OCI-LY3 (cell line): ENCODE data around the gene NARF.

Source experiments
- H2AFZ ChIP-seq: fragments of 200-600, 300-600 bp; shearing (Covaris generic); 2 replicates; pipeline ENCODE4 v1.6.0; 2014; ENCODE audit warnings: antibody characterized with exemption, low read depth, low read length
- H3K27ac ChIP-seq: fragments of 200-600, 300-600 bp; sonication (generic); 2 replicates; pipeline ENCODE4 v1.5.1; 2014; ENCODE audit warnings: mild to moderate bottlenecking, low read length, moderate library complexity, mixed read lengths
- H3K27me3 ChIP-seq: fragments of 200-600, 300-600 bp; sonication (generic); 2 replicates; pipeline ENCODE4 v1.6.1; 2014; ENCODE audit warnings: low read depth, low read length, mixed read lengths
- H3K36me3 ChIP-seq: fragments of 200-600, 300-600 bp; sonication (generic); replicated peaks from 2 replicates; pipeline ENCODE3; 2014; ENCODE audit warnings: low read depth, low read length, mixed read lengths
- H3K4me1 ChIP-seq: fragments of 300-600, 200-600 bp; sonication (generic); 2 replicates; pipeline ENCODE4 v1.6.1; 2014; ENCODE audit warnings: low read length, mixed read lengths
- H3K4me2 ChIP-seq: fragments of 200-600, 300-600 bp; sonication (generic); 2 replicates; pipeline ENCODE4 v1.6.1; 2014; ENCODE audit warnings: low read length, mixed read lengths
- H3K4me3 ChIP-seq: fragments of 300-600, 200-600 bp; sonication (generic); 2 replicates; pipeline ENCODE4 v1.5.1; 2014; ENCODE audit warnings: antibody characterized with exemption, mild to moderate bottlenecking, low read length, moderate library complexity
- H3K79me2 ChIP-seq: fragments of 300-600, 200-600 bp; shearing (Covaris generic); 2 replicates; pipeline ENCODE4 v1.6.1; 2014; ENCODE audit warnings: mild to moderate bottlenecking, low read length, mixed read lengths
- H3K9ac ChIP-seq: fragments of 300-600, 200-600 bp; shearing (Covaris generic); 2 replicates; pipeline ENCODE4 v1.6.0; 2014; ENCODE audit warnings: mild to moderate bottlenecking, low read length, moderate library complexity
- H3K9me3 ChIP-seq: fragments of 200-600, 300-600 bp; shearing (Covaris generic); 2 replicates; pipeline ENCODE4 v1.6.1; 2014; ENCODE audit warnings: low read length, mixed read lengths; ENCODE audit not compliant: insufficient read depth
- H4K20me1 ChIP-seq: fragments of 200-600, 300-600 bp; sonication (generic); 2 replicates; pipeline ENCODE4 v1.6.1; 2016; ENCODE audit warnings: low read length, mixed read lengths; ENCODE audit not compliant: insufficient read depth
- EZH2phosphoT487 ChIP-seq: fragments of 200-600 bp; shearing (Covaris generic); IDR thresholded peaks from 2 replicates; pipeline ENCODE4 v1.6.1; 2018; ENCODE audit warnings: antibody characterized with exemption, mixed run types, low read depth
- TF ChIP-seq, protein P1 (sequence below): fragments of 200-600, 300-600 bp; sonication (generic); IDR thresholded peaks from 2 replicates; pipeline ENCODE4 v1.5.1; 2014; ENCODE audit warnings: antibody characterized with exemption, low read length, low read depth

NARF gene

DNA sequence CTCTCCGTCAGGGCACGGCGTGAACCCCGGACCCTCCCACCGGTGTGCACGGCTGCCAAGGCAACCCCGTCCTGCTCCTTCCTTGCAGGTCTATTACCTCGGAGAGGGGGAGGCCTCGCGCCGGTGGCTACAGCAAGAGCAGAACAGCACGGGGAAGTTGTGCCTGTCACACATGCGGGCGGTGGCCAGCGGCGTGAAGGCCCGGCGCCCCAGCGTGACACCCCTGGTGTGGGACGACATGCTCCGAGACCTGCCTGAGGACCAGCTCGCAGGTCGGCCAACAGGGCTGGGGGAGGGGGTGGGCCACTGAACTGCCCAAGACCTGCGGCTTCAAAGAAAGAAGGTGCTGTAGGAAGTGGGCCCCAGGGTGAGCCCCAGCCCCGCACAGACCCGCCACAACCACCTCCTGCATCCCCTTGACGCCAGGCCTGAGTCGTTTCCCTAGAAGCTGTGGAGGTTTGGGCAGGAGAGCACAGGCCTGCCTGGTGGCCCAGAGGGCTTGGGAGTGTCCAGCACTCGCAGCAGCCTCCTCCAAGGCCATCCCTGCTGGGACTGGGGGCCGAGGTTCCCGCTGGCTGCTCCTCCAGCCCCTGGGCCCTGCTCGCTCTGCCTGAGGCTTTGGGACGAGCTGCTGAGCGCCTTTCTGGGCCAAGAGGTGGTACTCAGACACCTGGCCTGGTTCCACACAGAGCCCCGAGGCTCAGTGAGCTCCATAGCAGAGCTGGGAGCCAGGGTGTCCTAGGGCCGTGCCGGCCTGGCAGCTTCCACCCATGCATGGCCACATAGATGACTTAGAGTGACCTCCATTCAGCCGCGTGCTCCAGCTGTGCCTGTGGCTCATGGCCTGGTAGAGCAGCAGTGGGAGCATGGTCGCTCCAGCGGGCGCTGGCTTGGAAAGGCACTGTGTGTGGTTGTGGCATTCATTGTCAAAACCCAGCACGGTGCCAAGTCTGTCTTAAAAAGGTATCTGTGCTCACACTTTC is 22.6 kb upstream of the NARF start:
- H3K4me3 ChIP-seq, result no peak overlapping the region
- no peaks in the 10 kb centered on the region for H3K27me3 ChIP-seq
- no peaks in the 10 kb centered on the region for H3K79me2 ChIP-seq
- H4K20me1 ChIP-seq, result no peaks in the 10 kb centered on the region
- no peak overlapping the region for H3K4me2 ChIP-seq
- no peaks in the 10 kb centered on the region for H3K36me3 ChIP-seq
- no peak overlapping the region for H2AFZ ChIP-seq
- H3K9ac ChIP-seq, result no peak overlapping the region
- no peaks in the 10 kb centered on the region for H3K9me3 ChIP-seq
- no peak overlapping the region for H3K27ac ChIP-seq
- H3K4me1 ChIP-seq, result peaks cover 16% of the 10 kb centered on the region
- TF ChIP-seq, protein P1, sequence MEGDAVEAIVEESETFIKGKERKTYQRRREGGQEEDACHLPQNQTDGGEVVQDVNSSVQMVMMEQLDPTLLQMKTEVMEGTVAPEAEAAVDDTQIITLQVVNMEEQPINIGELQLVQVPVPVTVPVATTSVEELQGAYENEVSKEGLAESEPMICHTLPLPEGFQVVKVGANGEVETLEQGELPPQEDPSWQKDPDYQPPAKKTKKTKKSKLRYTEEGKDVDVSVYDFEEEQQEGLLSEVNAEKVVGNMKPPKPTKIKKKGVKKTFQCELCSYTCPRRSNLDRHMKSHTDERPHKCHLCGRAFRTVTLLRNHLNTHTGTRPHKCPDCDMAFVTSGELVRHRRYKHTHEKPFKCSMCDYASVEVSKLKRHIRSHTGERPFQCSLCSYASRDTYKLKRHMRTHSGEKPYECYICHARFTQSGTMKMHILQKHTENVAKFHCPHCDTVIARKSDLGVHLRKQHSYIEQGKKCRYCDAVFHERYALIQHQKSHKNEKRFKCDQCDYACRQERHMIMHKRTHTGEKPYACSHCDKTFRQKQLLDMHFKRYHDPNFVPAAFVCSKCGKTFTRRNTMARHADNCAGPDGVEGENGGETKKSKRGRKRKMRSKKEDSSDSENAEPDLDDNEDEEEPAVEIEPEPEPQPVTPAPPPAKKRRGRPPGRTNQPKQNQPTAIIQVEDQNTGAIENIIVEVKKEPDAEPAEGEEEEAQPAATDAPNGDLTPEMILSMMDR, result no peak

DNA sequence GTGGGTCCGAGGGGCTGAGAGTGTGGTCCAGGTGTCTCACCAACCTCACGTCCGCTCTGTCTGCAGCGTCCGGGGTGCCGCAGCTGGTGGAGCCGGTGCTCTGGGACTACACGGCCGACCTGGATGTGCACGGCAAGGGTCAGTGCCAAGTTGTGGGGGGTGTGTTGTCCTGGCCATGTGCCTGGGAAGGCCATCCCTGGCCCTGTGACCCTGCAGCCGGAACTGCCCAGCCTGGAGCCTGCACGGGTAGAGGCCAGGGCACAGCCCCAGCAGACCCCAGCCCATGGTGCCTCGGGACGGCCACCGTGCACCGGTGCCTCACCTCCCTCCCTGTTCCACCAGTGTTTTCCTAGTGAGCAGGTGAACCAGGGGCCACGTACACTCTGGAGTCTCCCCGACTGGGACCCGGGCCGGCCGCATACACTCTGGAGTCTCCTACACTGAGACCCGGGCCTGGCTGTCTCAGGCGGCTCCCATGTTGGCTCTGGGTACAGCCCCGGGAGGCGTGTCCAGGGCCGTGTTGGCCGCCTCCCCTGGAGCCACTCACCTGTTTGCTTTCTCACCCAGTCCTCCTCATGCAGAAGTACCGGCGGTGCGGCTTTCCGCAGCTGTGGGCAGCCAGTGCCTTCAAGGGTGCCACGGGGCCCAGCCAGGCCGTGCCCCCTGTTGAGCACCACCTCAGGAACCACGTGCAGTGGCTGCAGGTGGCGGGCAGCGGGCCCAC is 21.8 kb upstream of the NARF start:
- Histone ChIP-seq H3K9ac (no peak overlapping the region), H3K4me1 (peaks cover 20% of the 10 kb centered on the region), H3K79me2 (no peaks in the 10 kb centered on the region), H3K36me3 (peaks cover 1% of the 10 kb centered on the region), H3K9me3 (no peaks in the 10 kb centered on the region), H3K4me2 (no peak overlapping the region), H2AFZ (no peak overlapping the region), H3K4me3 (no peak overlapping the region), H4K20me1 (peaks cover 2% of the 10 kb centered on the region; the same call in 1 of the 2 replicates), H3K27me3 (no peaks in the 10 kb centered on the region), H3K27ac (no peak overlapping the region)
- TF ChIP-seq, protein P1, result no peak
- TF ChIP-seq EZH2phosphoT487, result no peak

DNA sequence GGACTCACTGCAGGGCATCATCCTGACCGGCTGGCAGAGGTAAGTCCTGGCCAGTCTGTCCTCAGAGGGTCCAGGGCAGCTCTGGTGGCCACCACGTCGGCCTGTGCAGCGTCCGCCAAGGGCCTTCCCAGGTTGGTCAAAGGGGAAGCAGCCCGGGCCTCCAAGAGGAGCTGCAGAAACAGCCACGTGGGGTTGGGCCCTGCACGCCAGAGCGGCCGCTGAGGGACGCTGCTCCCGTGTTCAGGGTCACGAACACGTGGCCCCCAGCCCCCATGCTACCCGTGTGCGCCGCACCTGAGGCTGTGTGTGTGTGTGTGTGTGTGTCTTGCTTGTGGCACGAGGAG is 21.2 kb upstream of the NARF start:
- H2AFZ ChIP-seq, result no peak overlapping the region
- peaks cover 20% of the 10 kb centered on the region for H3K4me1 ChIP-seq
- no peak overlapping the region for H3K4me2 ChIP-seq
- no peak overlapping the region for H3K27ac ChIP-seq
- H3K9ac ChIP-seq, result no peak overlapping the region
- H3K27me3 ChIP-seq, result no peaks in the 10 kb centered on the region
- H3K36me3 ChIP-seq, result peaks cover 7% of the 10 kb centered on the region
- TF ChIP-seq, protein P1, result no peak
- TF ChIP-seq EZH2phosphoT487, result no peak
- H3K79me2 ChIP-seq, result no peaks in the 10 kb centered on the region
- H4K20me1 ChIP-seq, result peaks cover 7% of the 10 kb centered on the region; the same call in 1 of the 2 replicates
- H3K9me3 ChIP-seq, result no peaks in the 10 kb centered on the region
- no peak overlapping the region for H3K4me3 ChIP-seq

DNA sequence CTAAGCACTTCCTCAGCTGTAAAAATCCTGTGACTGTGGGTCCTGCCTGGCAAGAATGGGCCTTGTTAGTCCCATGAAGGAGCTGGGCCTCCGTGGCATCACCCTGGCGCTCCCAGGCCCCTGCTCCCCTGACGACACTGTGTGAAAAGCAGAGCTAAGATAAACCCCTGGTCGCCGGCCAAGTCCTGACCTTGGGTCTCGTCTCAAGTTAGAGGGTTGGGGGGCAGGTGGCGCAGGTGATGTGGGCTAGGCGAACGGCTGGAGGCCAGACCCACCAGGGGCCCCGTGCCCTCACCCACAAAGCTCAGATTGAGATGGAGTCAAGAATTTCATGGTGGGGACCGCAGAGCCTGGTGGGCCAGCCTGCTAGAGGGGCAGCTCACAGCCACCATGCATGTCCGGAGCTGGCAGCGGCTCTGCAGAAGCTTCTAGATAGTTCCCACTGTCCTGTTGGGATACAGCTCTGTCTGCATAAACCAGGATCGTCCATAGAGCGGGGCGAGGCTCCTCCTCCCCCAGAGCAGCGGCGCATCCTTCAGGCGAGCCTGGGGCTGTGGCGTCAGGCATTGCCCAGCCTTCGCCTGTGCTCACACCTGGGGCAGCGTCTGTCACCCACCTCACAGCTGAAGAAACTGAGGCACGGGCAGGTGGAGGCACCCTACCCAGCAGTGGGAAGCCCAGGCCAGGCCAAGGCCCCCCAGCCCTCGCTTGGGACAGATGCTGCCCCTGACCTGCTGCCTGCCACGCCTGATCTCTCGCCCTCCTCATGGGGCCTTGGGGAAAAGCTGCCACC is 19.9 kb upstream of the NARF start:
- H3K27me3 ChIP-seq, result no peaks in the 10 kb centered on the region
- no peak overlapping the region for H3K4me2 ChIP-seq
- H2AFZ ChIP-seq, result no peak overlapping the region
- H3K9me3 ChIP-seq, result no peaks in the 10 kb centered on the region
- H3K4me1 ChIP-seq, result peaks cover 20% of the 10 kb centered on the region
- TF ChIP-seq, protein P1, result no peak
- TF ChIP-seq EZH2phosphoT487, result no peak
- no peaks in the 10 kb centered on the region for H3K79me2 ChIP-seq
- no peak overlapping the region for H3K4me3 ChIP-seq
- peaks cover 19% of the 10 kb centered on the region for H4K20me1 ChIP-seq
- H3K9ac ChIP-seq, result no peak overlapping the region
- H3K36me3 ChIP-seq, result peaks cover 17% of the 10 kb centered on the region
- no peak overlapping the region for H3K27ac ChIP-seq
